K562 (cell line): ENCODE data around the gene SLC7A8. TPM values are rescaled to one million over a fixed set of nuclear protein-coding genes. Genes with fewer than 3 reads are reported as not detected.
A peak's percentile ranks its signal among the peaks of the same experiment; 100 is the strongest.

Experiments used
- ARNT ChIP-seq, 2 experiments: fragments of 450-650 bp; IDR thresholded peaks; 2 replicates each; pipeline ENCODE4 v1.6.1; 2016; ENCODE audit warnings: mild to moderate bottlenecking in 1 of 2
- CXXC5 ChIP-seq: fragments of 250-450 bp; sonication (Bioruptor Pico); IDR thresholded peaks from 2 replicates; pipeline ENCODE4 v1.8.0; 2022; ENCODE audit warnings: inconsistent platforms, mild to moderate bottlenecking, moderate library complexity
- DIDO1 ChIP-seq: fragments of 450-650 bp; IDR thresholded peaks from 2 replicates; pipeline ENCODE4 v1.6.1; 2016; ENCODE audit warnings: low read depth, missing biosample characterization, missing genetic modification characterization
- FOXK2 ChIP-seq, 2 experiments: fragments of 450-650 bp; IDR thresholded peaks in 1 of 2; conservative IDR thresholded peaks in 1 of 2; 2 replicates each; pipeline ENCODE4 v1.6.1; 2016; ENCODE audit warnings: low read depth in 2 of 2, mild to moderate bottlenecking in 1 of 2
- HIVEP1 ChIP-seq: fragments of 250-450 bp; sonication (Bioruptor Pico); IDR thresholded peaks from 2 replicates; pipeline ENCODE4 v1.4.0; 2020; ENCODE audit warnings: mild to moderate bottlenecking
- KLF6 ChIP-seq: fragments of 250-450 bp; sonication (Bioruptor Pico); IDR thresholded peaks from 2 replicates; pipeline ENCODE4 v1.4.0; 2020; ENCODE audit warnings: mild to moderate bottlenecking, moderate library complexity, borderline replicate concordance
- MAFG ChIP-seq: fragments of 450-650 bp; conservative IDR thresholded peaks from 2 replicates; pipeline ENCODE4 v1.6.1; 2016; ENCODE audit warnings: missing genetic modification characterization, missing compliant biosample characterization
- MEF2A ChIP-seq: IDR thresholded peaks from 2 replicates; pipeline ENCODE4 v1.6.1; 2011; ENCODE audit warnings: low read depth, mild to moderate bottlenecking, low read length, moderate library complexity; ENCODE audit not compliant: control insufficient read depth
- MTA1 ChIP-seq: fragments of 450-650 bp; IDR thresholded peaks from 2 replicates; pipeline ENCODE4 v1.6.1; 2017; ENCODE audit warnings: borderline replicate concordance
- RBM39 ChIP-seq: fragments of 200-400 bp; formaldehyde crosslinking; optimal IDR thresholded peaks from 2 replicates; pipeline ENCODE3; 2018; ENCODE audit warnings: low read depth, low read length
- STAT5A ChIP-seq: IDR thresholded peaks from 2 replicates; pipeline ENCODE4 v1.6.1; 2012; ENCODE audit warnings: low read length, inconsistent platforms, borderline replicate concordance
- TEAD4 ChIP-seq, 2 experiments: sonication (generic) in 1 of 2; formaldehyde crosslinking in 1 of 2; IDR thresholded peaks; 2 replicates each; pipeline versions ENCODE4 v1.6.1 to v1.8.0; 2012 to 2022; ENCODE audit warnings: borderline replicate concordance in 1 of 2, inconsistent platforms in 1 of 2, low read length in 1 of 2, mild to moderate bottlenecking in 1 of 2, missing genetic modification reagents in 1 of 2
- YBX1 ChIP-seq: fragments of 450-650 bp; IDR thresholded peaks from 2 replicates; pipeline ENCODE4 v1.7.1; 2016; ENCODE audit warnings: mild to moderate bottlenecking
- ZBTB8A ChIP-seq: fragments of 450-650 bp; IDR thresholded peaks from 2 replicates; pipeline ENCODE4 v1.6.1; 2018; ENCODE audit warnings: mild to moderate bottlenecking, moderate library complexity; ENCODE audit not compliant: partially characterized antibody
- ZNF143 ChIP-seq: sonication (generic); formaldehyde crosslinking; IDR thresholded peaks from 2 replicates; pipeline ENCODE4 v1.9.0; 2022; ENCODE audit warnings: mild to moderate bottlenecking, missing genetic modification reagents
- ZNF282 ChIP-seq: sonication (generic); formaldehyde crosslinking; IDR thresholded peaks from 2 replicates; pipeline ENCODE4 v1.8.1; 2023; ENCODE audit warnings: missing genetic modification reagents
- ZNF3 ChIP-seq: fragments of 250-450 bp; sonication (Bioruptor Pico); IDR thresholded peaks from 2 replicates; pipeline ENCODE4 v1.5.0; 2021; ENCODE audit warnings: mild to moderate bottlenecking, moderate library complexity
- ZNF41 ChIP-seq: fragments of 250-450 bp; sonication (Bioruptor Pico); conservative IDR thresholded peaks from 2 replicates; pipeline ENCODE4 v1.4.0; 2020; ENCODE audit warnings: mild to moderate bottlenecking
- polyA plus RNA-seq, 8 experiments: library from polyadenylated mRNA; depleted of rRNA in 4 of 8; stranded (reverse) in 5 of 8; unstranded in 3 of 8; fragments of >200 nt; fragmentation: Nextera tagmentation in 2 of 8; fragmentation: Illumina TruSeq in 1 of 8; extraction: Ambion mirVana in 2 of 8; extraction: Trizol in 1 of 8; gene quantifications; 2 replicates each; pipeline versions ENCODE4 v1.2.1 to v1.2.3, GENCODE V29; 2011 to 2014; ENCODE audit warnings: inconsistent platforms in 1 of 8, missing spikeins in 1 of 8
- total RNA-seq, 7 experiments: library from RNA; depleted of rRNA in 6 of 7; stranded (reverse); fragments of >200 nt in 6 of 7; fragmentation: Illumina TruSeq in 2 of 7; extraction: Trizol in 2 of 7; gene quantifications; 2 replicates each; pipeline versions ENCODE4 v1.2.1 to v1.2.3, GENCODE V29; 2011 to 2021; ENCODE audit warnings: low replicate concordance in 1 of 7
- TF ChIP-seq, protein P1 (sequence below): fragments of 250-450 bp; sonication (Bioruptor Pico); IDR thresholded peaks from 2 replicates; pipeline ENCODE4 v1.8.0; 2022; ENCODE audit warnings: moderate library complexity, mild to moderate bottlenecking, inconsistent platforms
- TF ChIP-seq, protein P2 (sequence below), 2 experiments: fragments of 450-650 bp; IDR thresholded peaks; 2 replicates each; pipeline ENCODE4 v1.6.1; 2016
- TF ChIP-seq, protein P3 (sequence below), 2 experiments: fragments of 150-350 bp in 1 of 2; IDR thresholded peaks; 2 replicates each; pipeline ENCODE4 v1.6.1; 2012 to 2016; ENCODE audit warnings: low read depth in 2 of 2, low read length in 2 of 2, mild to moderate bottlenecking in 1 of 2, moderate library complexity in 1 of 2
- TF ChIP-seq, protein P4 (sequence below): fragments of 450-650 bp; IDR thresholded peaks from 2 replicates; pipeline ENCODE4 v1.6.1; 2016

Gene SLC7A8
- total and polyA plus RNA-seq, 9 of the 15 experiments (the other 6 are each of a cell fraction or from before 2014, with no cell fraction given), result 2.0 to 33.0 (median 6.0) TPM

DNA sequence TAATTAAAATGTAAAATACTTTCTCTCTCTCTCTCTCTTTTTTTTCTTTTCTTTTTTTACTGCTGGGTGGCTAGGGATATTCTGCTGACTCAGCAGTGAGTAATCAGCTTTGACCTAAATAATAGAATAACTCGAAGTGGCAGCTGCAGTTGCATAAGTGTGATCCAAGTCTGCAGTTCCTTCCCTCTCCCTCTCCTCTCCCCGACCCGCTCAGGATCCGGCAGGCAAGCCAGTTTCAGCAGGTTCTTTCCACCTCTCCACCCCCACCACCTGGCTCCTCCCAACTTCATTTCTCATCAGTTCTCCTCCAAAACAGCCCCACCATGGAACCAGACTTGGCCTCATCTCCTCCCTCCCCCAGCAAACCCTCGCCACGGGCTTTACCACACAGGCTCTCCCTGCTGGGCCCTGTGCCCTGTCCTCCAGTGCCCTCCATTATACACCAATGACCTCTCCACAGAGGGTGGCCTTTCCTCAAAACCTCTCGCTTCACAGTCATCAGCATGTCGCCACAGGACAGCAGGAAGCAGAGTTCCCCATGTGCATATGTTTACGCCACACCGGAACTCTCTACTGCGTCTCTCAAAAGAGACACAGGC lies 22.4 kb downstream of the SLC7A8 start (continued):
- TF ChIP-seq, protein P1, sequence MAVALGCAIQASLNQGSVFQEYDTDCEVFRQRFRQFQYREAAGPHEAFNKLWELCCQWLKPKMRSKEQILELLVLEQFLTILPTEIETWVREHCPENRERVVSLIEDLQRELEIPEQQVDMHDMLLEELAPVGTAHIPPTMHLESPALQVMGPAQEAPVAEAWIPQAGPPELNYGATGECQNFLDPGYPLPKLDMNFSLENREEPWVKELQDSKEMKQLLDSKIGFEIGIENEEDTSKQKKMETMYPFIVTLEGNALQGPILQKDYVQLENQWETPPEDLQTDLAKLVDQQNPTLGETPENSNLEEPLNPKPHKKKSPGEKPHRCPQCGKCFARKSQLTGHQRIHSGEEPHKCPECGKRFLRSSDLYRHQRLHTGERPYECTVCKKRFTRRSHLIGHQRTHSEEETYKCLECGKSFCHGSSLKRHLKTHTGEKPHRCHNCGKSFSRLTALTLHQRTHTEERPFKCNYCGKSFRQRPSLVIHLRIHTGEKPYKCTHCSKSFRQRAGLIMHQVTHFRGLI (CRISPR knock-in tag), result no peak
- TF ChIP-seq DIDO1 (tag) (no peak), TEAD4 (IDR thresholded peaks at IDR 0.05; ENCODE audit: low read length) (peak; percentile 10; the same call in 1 of the 2 replicates), TEAD4 (CRISPR knock-in tag; IDR thresholded peaks at IDR 0.05; ENCODE audit: borderline replicate concordance) (no peak), ZNF3 (CRISPR knock-in tag) (no peak), FOXK2 (conservative IDR thresholded peaks at IDR 0.05 in 1 of 2, IDR thresholded peaks at IDR 0.05 in 1 of 2; ENCODE audit: low read depth in 2 of 2) (peak in 1 of 2 experiments; percentile 66; a peak in 1 of 4 replicates), KLF6 (no peak), RBM39 (no peak), ZBTB8A (no peak), HIVEP1 (CRISPR knock-in tag) (no peak), MAFG (tag) (peak; percentile 100), MEF2A (no peak), STAT5A (no peak), ARNT (IDR thresholded peaks at IDR 0.05) (peak in 1 of 2 experiments; percentile 21; a peak in 1 of 4 replicates), YBX1 (no peak), ZNF143 (CRISPR knock-in tag) (no peak), ZNF282 (no peak), ZNF41 (CRISPR knock-in tag) (no peak), MTA1 (0 out of 2 replicates have a peak, but pooled peaks have one; percentile 56), CXXC5 (CRISPR knock-in tag) (peak; percentile 40; the same call in 1 of the 2 replicates)
- TF ChIP-seq, protein P2, sequence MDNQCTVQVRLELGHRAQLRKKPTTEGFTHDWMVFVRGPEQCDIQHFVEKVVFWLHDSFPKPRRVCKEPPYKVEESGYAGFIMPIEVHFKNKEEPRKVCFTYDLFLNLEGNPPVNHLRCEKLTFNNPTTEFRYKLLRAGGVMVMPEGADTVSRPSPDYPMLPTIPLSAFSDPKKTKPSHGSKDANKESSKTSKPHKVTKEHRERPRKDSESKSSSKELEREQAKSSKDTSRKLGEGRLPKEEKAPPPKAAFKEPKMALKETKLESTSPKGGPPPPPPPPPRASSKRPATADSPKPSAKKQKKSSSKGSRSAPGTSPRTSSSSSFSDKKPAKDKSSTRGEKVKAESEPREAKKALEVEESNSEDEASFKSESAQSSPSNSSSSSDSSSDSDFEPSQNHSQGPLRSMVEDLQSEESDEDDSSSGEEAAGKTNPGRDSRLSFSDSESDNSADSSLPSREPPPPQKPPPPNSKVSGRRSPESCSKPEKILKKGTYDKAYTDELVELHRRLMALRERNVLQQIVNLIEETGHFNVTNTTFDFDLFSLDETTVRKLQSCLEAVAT (IDR thresholded peaks at IDR 0.05), result peak in 1 of 2 experiments; percentile 46; a peak in 1 of 4 replicates
- TF ChIP-seq, protein P3, sequence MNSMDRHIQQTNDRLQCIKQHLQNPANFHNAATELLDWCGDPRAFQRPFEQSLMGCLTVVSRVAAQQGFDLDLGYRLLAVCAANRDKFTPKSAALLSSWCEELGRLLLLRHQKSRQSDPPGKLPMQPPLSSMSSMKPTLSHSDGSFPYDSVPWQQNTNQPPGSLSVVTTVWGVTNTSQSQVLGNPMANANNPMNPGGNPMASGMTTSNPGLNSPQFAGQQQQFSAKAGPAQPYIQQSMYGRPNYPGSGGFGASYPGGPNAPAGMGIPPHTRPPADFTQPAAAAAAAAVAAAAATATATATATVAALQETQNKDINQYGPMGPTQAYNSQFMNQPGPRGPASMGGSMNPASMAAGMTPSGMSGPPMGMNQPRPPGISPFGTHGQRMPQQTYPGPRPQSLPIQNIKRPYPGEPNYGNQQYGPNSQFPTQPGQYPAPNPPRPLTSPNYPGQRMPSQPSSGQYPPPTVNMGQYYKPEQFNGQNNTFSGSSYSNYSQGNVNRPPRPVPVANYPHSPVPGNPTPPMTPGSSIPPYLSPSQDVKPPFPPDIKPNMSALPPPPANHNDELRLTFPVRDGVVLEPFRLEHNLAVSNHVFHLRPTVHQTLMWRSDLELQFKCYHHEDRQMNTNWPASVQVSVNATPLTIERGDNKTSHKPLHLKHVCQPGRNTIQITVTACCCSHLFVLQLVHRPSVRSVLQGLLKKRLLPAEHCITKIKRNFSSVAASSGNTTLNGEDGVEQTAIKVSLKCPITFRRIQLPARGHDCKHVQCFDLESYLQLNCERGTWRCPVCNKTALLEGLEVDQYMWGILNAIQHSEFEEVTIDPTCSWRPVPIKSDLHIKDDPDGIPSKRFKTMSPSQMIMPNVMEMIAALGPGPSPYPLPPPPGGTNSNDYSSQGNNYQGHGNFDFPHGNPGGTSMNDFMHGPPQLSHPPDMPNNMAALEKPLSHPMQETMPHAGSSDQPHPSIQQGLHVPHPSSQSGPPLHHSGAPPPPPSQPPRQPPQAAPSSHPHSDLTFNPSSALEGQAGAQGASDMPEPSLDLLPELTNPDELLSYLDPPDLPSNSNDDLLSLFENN (IDR thresholded peaks at IDR 0.05; ENCODE audit: low read depth in 2 of 2, low read length in 2 of 2), result no peak
- TF ChIP-seq, protein P4, sequence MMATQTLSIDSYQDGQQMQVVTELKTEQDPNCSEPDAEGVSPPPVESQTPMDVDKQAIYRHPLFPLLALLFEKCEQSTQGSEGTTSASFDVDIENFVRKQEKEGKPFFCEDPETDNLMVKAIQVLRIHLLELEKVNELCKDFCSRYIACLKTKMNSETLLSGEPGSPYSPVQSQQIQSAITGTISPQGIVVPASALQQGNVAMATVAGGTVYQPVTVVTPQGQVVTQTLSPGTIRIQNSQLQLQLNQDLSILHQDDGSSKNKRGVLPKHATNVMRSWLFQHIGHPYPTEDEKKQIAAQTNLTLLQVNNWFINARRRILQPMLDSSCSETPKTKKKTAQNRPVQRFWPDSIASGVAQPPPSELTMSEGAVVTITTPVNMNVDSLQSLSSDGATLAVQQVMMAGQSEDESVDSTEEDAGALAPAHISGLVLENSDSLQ, result peak; percentile 44; the same call in 1 of the 2 replicates
